ENCODE measurements around the gene GRAMD1B.

GRAMD1B gene

GRCh38 chr11:123409456-123410217 lies 20.4 kb upstream of the GRAMD1B start:
- DNase-seq = no peak

- no peak for DNase-seq
These were observed 19.9 kb upstream of the GRAMD1B start for GRCh38 chr11:123410218-123410549.

- no peak for DNase-seq
These were observed 16.4 kb upstream of the GRAMD1B start for GRCh38 chr11:123413636-123414035.

DNA sequence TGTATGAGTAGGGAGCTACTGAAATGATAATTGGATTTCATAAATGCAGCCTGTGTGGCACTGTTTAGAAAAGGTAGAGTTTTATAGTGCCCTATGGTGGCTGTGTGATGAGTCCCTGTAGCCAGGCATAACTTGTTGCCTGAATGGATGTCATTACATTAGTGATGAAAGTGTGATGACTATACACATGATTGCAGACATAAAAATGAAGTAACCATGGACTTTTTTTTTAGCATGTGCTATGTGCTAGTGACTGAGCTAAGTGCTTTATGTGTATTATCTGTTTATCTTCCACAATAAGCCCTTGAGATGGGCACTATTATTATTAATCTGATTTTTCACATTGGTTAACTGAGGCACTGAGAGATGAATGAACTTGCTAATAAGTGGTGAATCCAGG lies 13.5 kb upstream of the GRAMD1B start:
- no peak for DNase-seq

GRCh38 chr11:123418351-123419114 lies 11.5 kb upstream of the GRAMD1B start:
- no peak for DNase-seq

- DNase-seq = no peak
These were observed 10.2 kb upstream of the GRAMD1B start for GRCh38 chr11:123419731-123420452.

GRCh38 chr11:123421589-123421988 lies 8.5 kb upstream of the GRAMD1B start:
- DNase-seq = no peak

DNA sequence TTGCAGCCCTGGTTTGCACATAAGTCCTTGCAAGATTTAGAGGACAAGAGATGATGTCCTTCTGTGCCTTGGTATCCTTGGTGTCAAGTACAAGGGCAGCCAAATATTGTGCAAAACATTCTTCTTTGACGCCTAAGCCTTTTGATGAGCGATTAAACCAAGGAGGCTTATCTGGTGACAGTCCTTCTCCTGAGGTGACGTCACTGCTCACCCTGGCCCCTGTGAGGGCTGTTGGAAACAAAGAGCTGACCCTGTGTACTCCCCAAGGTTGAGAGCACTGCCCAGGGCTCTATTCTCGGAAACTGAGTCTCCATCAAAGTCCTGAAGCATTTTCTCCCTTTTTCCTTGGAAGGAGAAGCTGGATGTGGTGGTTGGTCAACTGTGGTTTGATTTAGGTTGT lies 4.7 kb upstream of the GRAMD1B start:
- no peak for DNase-seq

DNA sequence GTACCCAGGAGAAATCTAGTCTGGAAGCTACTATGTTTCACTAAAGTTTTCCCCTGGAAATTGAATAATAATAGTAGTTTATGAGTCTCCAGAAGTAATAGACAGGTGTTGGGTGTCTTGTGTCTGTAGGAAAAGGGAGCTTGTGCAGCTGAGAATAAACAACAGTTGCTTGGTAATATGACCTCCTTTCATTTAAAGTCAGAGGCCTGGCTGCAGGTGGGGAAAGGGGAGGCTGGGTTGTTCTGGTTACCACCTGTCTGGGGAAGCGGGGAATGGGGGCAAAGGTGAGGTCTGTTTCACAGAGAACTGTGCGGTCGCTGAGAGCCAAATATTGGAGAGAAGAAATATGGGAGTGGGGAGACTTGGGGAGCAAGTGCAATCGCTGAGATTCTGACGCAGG lies 3.3 kb upstream of the GRAMD1B start:
- no peak for DNase-seq

DNA sequence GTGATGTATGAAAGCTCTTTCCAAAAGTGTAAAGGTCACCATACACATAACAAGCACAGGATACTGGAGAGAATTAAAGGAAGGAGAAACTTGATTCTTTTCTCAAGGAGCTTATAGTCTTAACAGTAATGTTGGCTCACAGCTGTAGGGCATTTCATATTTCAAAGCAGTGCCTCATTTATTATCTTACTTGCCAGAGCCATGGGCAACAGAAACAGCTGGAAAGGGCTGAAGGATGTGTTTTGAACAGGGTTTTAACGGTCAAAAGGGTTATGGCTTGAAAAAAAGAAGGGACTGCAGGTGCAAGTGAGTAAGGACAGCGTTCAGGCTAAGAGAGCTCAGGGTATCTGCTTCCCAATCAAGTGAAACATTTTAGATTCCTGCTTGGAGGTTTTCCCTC lies 2.7 kb upstream of the GRAMD1B start:
- DNase-seq = no peak

GRCh38 chr11:123428116-123428715 lies 1.9 kb upstream of the GRAMD1B start:
- no peak for DNase-seq

- no peak for DNase-seq
These were observed 733 bp upstream of the GRAMD1B start for GRCh38 chr11:123429336-123429735.

- DNase-seq = peak; percentile 83
These were observed 840 bp downstream of the GRAMD1B start for GRCh38 chr11:123430721-123431497.

DNA sequence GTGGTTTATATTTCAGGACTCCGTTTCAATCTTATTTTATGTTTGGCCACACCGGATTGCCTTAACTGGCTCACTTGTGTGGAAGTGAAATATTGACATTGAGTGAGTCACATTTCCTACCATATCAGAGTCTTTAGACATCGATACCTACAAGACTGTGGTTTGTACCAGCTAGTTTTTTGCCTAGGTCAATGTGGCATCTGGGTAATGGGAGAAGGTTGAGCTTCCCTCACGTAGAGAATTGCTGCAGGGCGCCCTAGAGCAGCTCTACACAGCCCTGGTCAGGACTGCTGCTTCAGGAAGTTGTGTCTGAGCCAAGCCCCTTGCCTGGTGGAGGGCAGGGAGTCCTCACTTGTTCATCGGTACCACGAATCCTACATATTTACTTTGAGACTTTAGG lies 1.6 kb downstream of the GRAMD1B start:
- no peak for DNase-seq

DNA sequence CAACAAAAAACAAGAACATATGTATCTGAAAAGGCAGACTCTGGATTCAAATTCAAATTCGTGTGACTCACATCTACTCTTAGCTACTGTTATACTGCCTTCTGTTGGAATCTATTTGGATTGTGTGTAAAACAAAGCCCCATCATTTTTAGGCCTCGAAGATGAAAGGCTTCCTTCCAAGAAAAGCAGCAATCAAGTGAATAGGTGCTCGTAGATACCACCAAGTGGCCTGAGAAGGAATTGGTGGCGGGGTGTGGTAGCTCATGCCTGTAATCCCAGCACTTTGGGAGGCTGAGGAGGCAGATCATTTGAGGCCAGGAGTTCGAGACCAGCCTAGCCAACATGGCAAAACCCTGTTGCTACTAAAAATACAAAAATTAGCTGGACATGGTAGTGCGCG lies 4.2 kb downstream of the GRAMD1B start:
- peak; percentile 73 for DNase-seq

GRCh38 chr11:123434911-123435310 lies 4.8 kb downstream of the GRAMD1B start:
- DNase-seq = no peak

- DNase-seq = no peak
These were observed 7.3 kb downstream of the GRAMD1B start for GRCh38 chr11:123437236-123437979.

DNA sequence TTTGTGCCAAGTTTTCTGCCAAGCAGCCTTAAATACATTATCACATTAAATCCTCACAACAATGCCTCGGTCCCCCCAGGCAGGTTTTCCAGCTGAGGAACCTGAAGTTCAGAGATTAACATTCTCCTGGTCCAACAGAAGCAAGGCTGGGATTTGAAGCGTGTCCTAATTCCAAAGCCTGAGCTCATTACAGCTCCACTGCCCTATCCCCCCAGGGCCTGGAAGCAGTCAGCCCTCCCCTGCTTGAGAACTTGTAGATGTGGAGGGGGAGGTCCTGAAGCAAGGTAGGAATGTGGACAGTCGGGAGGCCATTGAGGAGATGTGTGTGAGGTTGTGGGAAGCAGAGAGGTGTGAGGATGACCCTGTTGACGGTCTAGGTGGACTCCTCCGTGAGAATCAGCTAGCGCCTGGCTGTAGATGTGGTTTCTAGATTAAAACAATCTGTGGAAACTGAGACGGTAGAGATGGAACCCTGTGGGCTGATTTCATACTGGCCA lies 8.1 kb downstream of the GRAMD1B start:
- peak; percentile 96 for DNase-seq

GRCh38 chr11:123439616-123440015 lies 9.5 kb downstream of the GRAMD1B start:
- DNase-seq = no peak

- DNase-seq = no peak
These were observed 11.1 kb downstream of the GRAMD1B start for GRCh38 chr11:123441161-123441560.

DNA sequence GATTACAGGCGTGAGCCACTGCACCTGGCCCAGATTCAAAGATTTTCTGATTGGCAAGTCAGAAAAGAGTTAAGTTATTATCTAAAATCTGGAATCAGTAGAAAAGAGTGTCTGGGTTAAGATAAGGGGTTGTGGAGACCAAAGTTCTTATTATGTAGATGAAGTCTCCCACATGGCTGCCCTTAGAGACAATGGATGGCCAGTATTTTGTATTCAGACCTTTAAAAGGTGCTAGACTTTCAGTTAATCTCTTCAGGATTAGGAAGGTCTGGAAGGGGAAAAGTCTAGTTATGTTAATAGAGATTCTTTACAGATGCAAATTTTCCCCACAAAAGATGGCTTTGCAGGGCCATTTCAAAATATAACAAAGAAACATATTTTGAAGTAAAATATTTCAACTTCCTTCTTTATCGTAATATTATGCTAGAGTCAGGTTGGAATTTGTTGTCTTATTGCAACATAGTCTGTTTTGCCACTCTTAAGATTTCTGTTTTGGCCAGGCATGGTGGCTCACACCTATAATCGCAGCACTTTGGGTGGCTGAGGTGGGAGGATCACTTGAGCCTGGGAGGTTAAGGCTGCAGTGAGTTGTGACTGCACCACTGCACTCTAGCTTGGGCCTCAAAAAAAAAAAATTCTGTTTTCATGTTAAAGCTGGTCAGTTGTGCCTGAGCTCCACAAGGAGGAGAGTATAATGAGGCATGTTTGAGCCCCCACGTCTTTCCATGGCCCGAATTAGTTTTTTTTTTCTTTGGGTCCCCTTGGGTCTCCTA lies 14.0 kb downstream of the GRAMD1B start:
- DNase-seq = no peak

Measured in islet precursor cell (in vitro differentiated cells).